H9 (cell line): ENCODE data around the gene TAOK2. TPM values are rescaled to one million over a fixed set of nuclear protein-coding genes. Genes with fewer than 3 reads are reported as not detected.

Experiments used
- DNase-seq: peaks from one replicate; pipeline ENCODE4 v3.0.0-alpha.2; 2017
- H2AFZ ChIP-seq: one replicate; pipeline ENCODE4 v1.6.1; 2013; ENCODE audit warnings: mild to moderate bottlenecking, low read length, control low read depth, moderate library complexity
- H2AK5ac ChIP-seq: 2 replicates; pipeline ENCODE4 v1.6.1; 2013; ENCODE audit warnings: low read length, control low read depth, mixed read lengths; ENCODE audit not compliant: insufficient read length
- H2BK120ac ChIP-seq: one replicate; pipeline ENCODE4 v1.6.1; 2013; ENCODE audit warnings: low read depth, mild to moderate bottlenecking, low read length, control low read depth, inconsistent platforms; ENCODE audit not compliant: poor library complexity, severe bottlenecking
- H2BK12ac ChIP-seq: 2 replicates; pipeline ENCODE4 v1.6.1; 2013; ENCODE audit warnings: low read length, control low read depth, mixed read lengths, low read depth; ENCODE audit not compliant: insufficient read length
- H2BK15ac ChIP-seq: 2 replicates; pipeline ENCODE4 v1.6.1; 2013; ENCODE audit warnings: low read depth, low read length, control low read depth
- H2BK20ac ChIP-seq: one replicate; pipeline ENCODE4 v1.6.1; 2013; ENCODE audit warnings: low read depth, mild to moderate bottlenecking, low read length, control low read depth, inconsistent platforms; ENCODE audit not compliant: poor library complexity, severe bottlenecking
- H2BK5ac ChIP-seq: 2 replicates; pipeline ENCODE4 v1.6.1; 2013; ENCODE audit warnings: low read length, control low read depth, mixed read lengths; ENCODE audit not compliant: insufficient read length
- H3K14ac ChIP-seq: 2 replicates; pipeline ENCODE4 v1.6.1; 2013; ENCODE audit warnings: low read length, control low read depth; ENCODE audit not compliant: insufficient read depth
- H3K18ac ChIP-seq: 2 replicates; pipeline ENCODE4 v1.6.1; 2013; ENCODE audit warnings: low read depth, mild to moderate bottlenecking, mixed read lengths, low read length, control low read depth; ENCODE audit not compliant: insufficient read length
- H3K23ac ChIP-seq: 2 replicates; pipeline ENCODE4 v1.6.1; 2013; ENCODE audit warnings: low read length, control low read depth, mixed read lengths, low read depth; ENCODE audit not compliant: insufficient read length
- H3K23me2 ChIP-seq: 2 replicates; pipeline ENCODE4 v1.6.1; 2013; ENCODE audit warnings: low read depth, mild to moderate bottlenecking, mixed read lengths, low read length, control low read depth; ENCODE audit not compliant: insufficient read length, poor library complexity, severe bottlenecking
- H3K27ac ChIP-seq: 2 replicates; pipeline ENCODE4 v1.5.1; 2013; ENCODE audit warnings: low read length, control low read depth, mixed read lengths, low read depth; ENCODE audit not compliant: insufficient read length
- H3K27me3 ChIP-seq: 2 replicates; pipeline ENCODE4 v1.6.1; 2013; ENCODE audit warnings: low read length, control low read depth, inconsistent platforms; ENCODE audit not compliant: insufficient read depth
- H3K4ac ChIP-seq: 2 replicates; pipeline ENCODE4 v1.6.1; 2013; ENCODE audit warnings: low read depth, mild to moderate bottlenecking, control low read depth, inconsistent platforms, low read length, moderate library complexity
- H3K4me1 ChIP-seq: 2 replicates; pipeline ENCODE4 v1.6.1; 2013; ENCODE audit warnings: low read length, control low read depth, inconsistent platforms; ENCODE audit not compliant: insufficient read depth
- H3K4me2 ChIP-seq: 2 replicates; pipeline ENCODE4 v1.6.1; 2013; ENCODE audit warnings: low read length, control low read depth, mixed read lengths; ENCODE audit not compliant: insufficient read length, insufficient read depth
- H3K56ac ChIP-seq: 2 replicates; pipeline ENCODE4 v1.6.1; 2013; ENCODE audit warnings: low read depth, mild to moderate bottlenecking, mixed read lengths, low read length, control low read depth; ENCODE audit not compliant: insufficient read length
- H3K79me1 ChIP-seq: 2 replicates; pipeline ENCODE4 v1.6.1; 2013; ENCODE audit warnings: low read depth, mild to moderate bottlenecking, moderate library complexity, low read length, control low read depth, inconsistent platforms; ENCODE audit not compliant: insufficient read depth, poor library complexity, severe bottlenecking
- H3K79me2 ChIP-seq: 2 replicates; pipeline ENCODE4 v1.6.1; 2013; ENCODE audit warnings: low read length, control low read depth, inconsistent platforms; ENCODE audit not compliant: insufficient read depth
- H3K9ac ChIP-seq: 2 replicates; pipeline ENCODE4 v1.6.1; 2013; ENCODE audit warnings: low read length, control low read depth, mixed read lengths; ENCODE audit not compliant: insufficient read length; ENCODE audit errors: extremely low read depth
- H3K9me3 ChIP-seq: one replicate; pipeline ENCODE4 v1.6.1; 2013; ENCODE audit warnings: low read depth, low read length, inconsistent platforms; ENCODE audit not compliant: control insufficient read depth
- H3T11ph ChIP-seq: one replicate; pipeline ENCODE4 v1.6.1; 2013; ENCODE audit warnings: mild to moderate bottlenecking, low read length, control low read depth, inconsistent platforms
- H4K20me1 ChIP-seq: one replicate; pipeline ENCODE4 v1.6.1; 2013; ENCODE audit not compliant: control insufficient read depth, insufficient read length, insufficient read depth
- H4K5ac ChIP-seq: 2 replicates; pipeline ENCODE4 v1.6.1; 2013; ENCODE audit warnings: low read depth, mild to moderate bottlenecking, mixed read lengths, low read length, control low read depth; ENCODE audit not compliant: insufficient read length
- H4K8ac ChIP-seq: replicated peaks from 2 replicates; pipeline ENCODE4 v1.6.1; 2013; ENCODE audit warnings: low read length, control low read depth, mixed read lengths, low read depth; ENCODE audit not compliant: insufficient read length
- H4K91ac ChIP-seq: 2 replicates; pipeline ENCODE4 v1.6.1; 2013; ENCODE audit warnings: low read depth, mild to moderate bottlenecking, moderate library complexity, mixed read lengths, low read length, control low read depth; ENCODE audit not compliant: insufficient read length
- H3K27ac Mint-ChIP-seq, 3 experiments: 2 replicates in 2 of 3; 3 replicates in 1 of 3; pipeline ENCODE4 v1.8.0; 2020 to 2021; ENCODE audit warnings: mixed read lengths in 3 of 3, mild to moderate bottlenecking in 1 of 3, moderate library complexity in 1 of 3
- H3K27me3 Mint-ChIP-seq: 2 replicates; pipeline ENCODE4 v1.8.0; 2021; ENCODE audit warnings: low read depth, mild to moderate bottlenecking, moderate library complexity, mixed read lengths
- H3K36me3 Mint-ChIP-seq, 3 experiments: 2 replicates in 2 of 3; 3 replicates in 1 of 3; pipeline ENCODE4 v1.8.0; 2020 to 2021; ENCODE audit warnings: low read depth in 3 of 3, mixed read lengths in 3 of 3; ENCODE audit not compliant: insufficient read depth in 1 of 3
- H3K4me1 Mint-ChIP-seq, 2 experiments: 2 replicates each; pipeline ENCODE4 v1.8.0; 2020; ENCODE audit warnings: mixed read lengths in 2 of 2
- H3K4me3 Mint-ChIP-seq, 2 experiments: 2 replicates in 1 of 2; 3 replicates in 1 of 2; pipeline ENCODE4 v1.8.0; 2020 to 2021; ENCODE audit warnings: mild to moderate bottlenecking in 2 of 2, mixed read lengths in 2 of 2, moderate library complexity in 1 of 2
- H3K9me3 Mint-ChIP-seq, 2 experiments: 2 replicates in 1 of 2; 3 replicates in 1 of 2; pipeline ENCODE4 v1.8.0; 2020; ENCODE audit warnings: mild to moderate bottlenecking in 2 of 2, mixed read lengths in 2 of 2, moderate library complexity in 1 of 2
- CTCF ChIP-seq: fragments of 200-600 bp; sonication (generic); conservative IDR thresholded peaks from 3 replicates; pipeline ENCODE4 v1.8.0; 2021; ENCODE audit warnings: antibody characterized with exemption, mild to moderate bottlenecking
- WGBS: extraction: QIAGEN DNeasy Blood & Tissue Kit; methylation state at CpG from one replicate; pipeline ENCODE4 v1.1.7; 2013; ENCODE audit warnings: missing lambda C conversion rate, low lambda C conversion rate, mixed read lengths; ENCODE audit not compliant: insufficient read length; ENCODE audit errors: extremely low coverage; 5-methylcytosine and 5-hydroxymethylcytosine counted together
- total RNA-seq: library from RNA; stranded (reverse); gene quantifications from 2 replicates; pipeline ENCODE4 v1.2.1, GENCODE V29; 2021

Gene TAOK2
- total RNA-seq, 1 experiment from 2014 or later, result 43.9 TPM

- Histone ChIP-seq H3K4ac (no peak overlapping the region), H3K4me2 (no peak overlapping the region), H2BK120ac (no peak overlapping the region), H4K5ac (no peak overlapping the region), H3K79me2 (peaks cover 5% of the 10 kb centered on the region; the same call in 1 of the 2 replicates), H4K8ac (no peak overlapping the region), H2BK5ac (no peak overlapping the region), H3K23ac (no peak overlapping the region), H3K4me1 (peaks cover 3% of the 10 kb centered on the region; the same call in 1 of the 2 replicates), H4K20me1 (no peaks in the 10 kb centered on the region), H2BK20ac (no peak overlapping the region), H2AK5ac (no peak overlapping the region), H3K9ac (no peak overlapping the region), H2BK12ac (no peak overlapping the region), H2AFZ (no peak overlapping the region), H3K9me3 (peaks cover 7% of the 10 kb centered on the region), H3K23me2 (peaks cover 14% of the 10 kb centered on the region), H2BK15ac (no peak overlapping the region), H3K56ac (no peak overlapping the region), H3K79me1 (peaks cover 7% of the 10 kb centered on the region), H4K91ac (no peak overlapping the region), H3K14ac (no peak overlapping the region), H3K27ac (no peak overlapping the region), H3T11ph (no peak overlapping the region), H3K18ac (no peak overlapping the region), H3K27me3 (peaks cover 3% of the 10 kb centered on the region; the same call in 1 of the 2 replicates)
- peaks cover 29% of the 10 kb centered on the region in 2 experiments for H3K4me1 Mint-ChIP-seq
- no peak for DNase-seq
- H3K9me3 Mint-ChIP-seq, result peaks cover 14 to 16% of the 10 kb centered on the region in 2 experiments
- peak overlapping the region in 1 of 2 experiments; percentile 95; a peak in 4 of 5 replicates for H3K4me3 Mint-ChIP-seq
- H3K27ac Mint-ChIP-seq, result no peak overlapping the region
- TF ChIP-seq CTCF, result no peak
- peaks cover 34 to 47% (median 43%) of the 10 kb centered on the region in 3 experiments for H3K36me3 Mint-ChIP-seq
- H3K27me3 Mint-ChIP-seq, result peaks cover 16% of the 10 kb centered on the region
- WGBS, result no CpG with 5 or more reads among the region's 6 CpGs
These were observed 680 bp upstream of the TAOK2 start for GRCh38 chr16:29972992-29973383.
